Measurements from ENCODE around the gene BNIP3. TPM values are rescaled to one million over a fixed set of nuclear protein-coding genes. Genes with fewer than 3 reads are reported as not detected.
A peak's percentile ranks its signal among the peaks of the same experiment; 100 is the strongest.

BNIP3 gene
- total RNA-seq, 1 donor from 2014 or later = 112 TPM

DNA sequence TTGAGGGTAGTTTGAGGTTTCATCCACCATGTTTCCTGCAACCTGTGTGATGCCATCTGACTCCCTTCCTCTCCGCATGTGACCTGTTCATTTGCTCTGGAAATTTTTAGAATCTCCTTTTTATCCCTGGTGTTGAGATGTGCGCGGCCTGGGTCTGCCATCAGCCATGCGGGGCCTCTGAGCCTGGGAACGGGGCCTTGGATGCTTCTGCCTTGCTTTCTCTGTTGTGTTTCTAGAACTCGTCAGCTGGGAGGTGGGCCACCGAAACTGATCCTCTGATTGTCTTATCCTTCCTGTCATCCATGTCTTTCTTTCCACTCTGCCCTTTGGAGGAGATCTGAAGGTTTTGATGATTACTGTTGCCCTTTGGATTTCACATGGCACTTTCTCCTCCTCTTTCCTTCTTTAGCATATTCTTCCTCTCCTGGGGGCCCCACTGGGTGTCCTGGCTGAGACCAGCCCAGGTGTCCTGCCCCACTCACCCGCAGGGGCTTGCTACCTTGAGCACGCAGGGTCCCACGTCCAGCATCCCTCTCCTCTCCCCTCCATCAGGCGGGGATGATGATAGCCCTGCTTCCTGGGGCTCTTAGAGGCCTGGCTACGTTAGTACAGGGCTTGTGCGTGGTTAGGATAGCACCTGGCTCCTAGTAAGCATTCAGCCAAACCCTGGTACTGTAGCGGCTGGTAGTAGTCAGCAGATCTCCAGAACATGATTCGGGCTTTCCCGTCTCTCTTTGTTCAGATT, 51.0 kb downstream of the BNIP3 start:
- Histone ChIP-seq H3K4me3 (ENCODE audit: insufficient read depth, low read depth, low read length) (no peak overlapping the region), H3K36me3 (ENCODE audit: insufficient read depth, low read length) (no peaks in the 10 kb centered on the region), H3K79me2 (ENCODE audit: insufficient read depth, low read length) (peaks cover 99% of the 10 kb centered on the region), H2AFZ (ENCODE audit: low read depth, low read length) (no peak overlapping the region), H3K4me2 (ENCODE audit: low read length) (no peak overlapping the region), H4K20me1 (ENCODE audit: insufficient read depth, low read length) (peaks cover 93% of the 10 kb centered on the region), H3K4me1 (ENCODE audit: insufficient read depth, low read length) (peaks cover 18% of the 10 kb centered on the region), H3K27me3 (ENCODE audit: insufficient read depth, low read length) (no peaks in the 10 kb centered on the region), H3K27ac (ENCODE audit: low read depth, low read length) (no peak overlapping the region), H3K9ac (ENCODE audit: low read length) (no peak overlapping the region), H3K9me3 (ENCODE audit: insufficient read depth, low read depth, low read length) (no peaks in the 10 kb centered on the region)
- Mint-ChIP-seq H3K27me3 (ENCODE audit: low read depth, unreplicated experiment) (no peaks in the 10 kb centered on the region), H3K4me3 (ENCODE audit: unreplicated experiment) (no peak overlapping the region), H3K36me3 (ENCODE audit: low read depth, unreplicated experiment) (peaks cover 14% of the 10 kb centered on the region), H3K27ac (ENCODE audit: unreplicated experiment) (peak overlapping the region; percentile 7), H3K9me3 (ENCODE audit: unreplicated experiment) (peaks cover 2% of the 10 kb centered on the region), H3K4me1 (ENCODE audit: low read depth, unreplicated experiment) (peaks cover 41% of the 10 kb centered on the region)
- DNase-seq (ENCODE audit: low read depth) = no peak
- no peak for FAIRE-seq
- no peak for TF ChIP-seq EZH2 (IDR thresholded peaks at IDR 0.05; ENCODE audit: insufficient read depth, low read length)
- TF ChIP-seq, protein P1, sequence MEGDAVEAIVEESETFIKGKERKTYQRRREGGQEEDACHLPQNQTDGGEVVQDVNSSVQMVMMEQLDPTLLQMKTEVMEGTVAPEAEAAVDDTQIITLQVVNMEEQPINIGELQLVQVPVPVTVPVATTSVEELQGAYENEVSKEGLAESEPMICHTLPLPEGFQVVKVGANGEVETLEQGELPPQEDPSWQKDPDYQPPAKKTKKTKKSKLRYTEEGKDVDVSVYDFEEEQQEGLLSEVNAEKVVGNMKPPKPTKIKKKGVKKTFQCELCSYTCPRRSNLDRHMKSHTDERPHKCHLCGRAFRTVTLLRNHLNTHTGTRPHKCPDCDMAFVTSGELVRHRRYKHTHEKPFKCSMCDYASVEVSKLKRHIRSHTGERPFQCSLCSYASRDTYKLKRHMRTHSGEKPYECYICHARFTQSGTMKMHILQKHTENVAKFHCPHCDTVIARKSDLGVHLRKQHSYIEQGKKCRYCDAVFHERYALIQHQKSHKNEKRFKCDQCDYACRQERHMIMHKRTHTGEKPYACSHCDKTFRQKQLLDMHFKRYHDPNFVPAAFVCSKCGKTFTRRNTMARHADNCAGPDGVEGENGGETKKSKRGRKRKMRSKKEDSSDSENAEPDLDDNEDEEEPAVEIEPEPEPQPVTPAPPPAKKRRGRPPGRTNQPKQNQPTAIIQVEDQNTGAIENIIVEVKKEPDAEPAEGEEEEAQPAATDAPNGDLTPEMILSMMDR (IDR thresholded peaks at IDR 0.05; ENCODE audit: insufficient read depth, low read depth, low read length) = no peak

DNA sequence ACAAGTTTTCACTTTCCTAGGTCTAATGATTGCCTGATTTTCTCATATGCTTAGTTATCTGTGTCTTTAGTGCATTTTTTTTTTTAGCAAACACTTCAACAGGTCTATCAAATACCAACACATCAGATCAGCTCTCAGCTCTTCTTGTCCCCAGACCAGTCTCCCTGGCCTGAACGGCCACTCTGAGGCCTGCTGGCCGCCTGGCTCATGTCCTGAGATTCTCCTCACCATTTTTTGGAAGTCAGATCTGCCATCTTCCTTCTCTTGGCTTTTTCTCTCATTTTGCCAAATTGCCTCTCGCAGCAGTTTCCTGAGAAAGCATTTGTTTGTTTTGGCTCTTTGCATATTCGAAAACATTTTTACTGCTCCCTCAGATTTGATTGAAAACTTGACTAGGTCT, 51.6 kb downstream of the BNIP3 start:
- Histone ChIP-seq H4K20me1 (ENCODE audit: insufficient read depth, low read length) (peaks cover 96% of the 10 kb centered on the region), H3K4me1 (ENCODE audit: insufficient read depth, low read length) (peaks cover 18% of the 10 kb centered on the region), H3K9me3 (ENCODE audit: insufficient read depth, low read depth, low read length) (no peaks in the 10 kb centered on the region), H3K4me2 (ENCODE audit: low read length) (no peak overlapping the region), H3K9ac (ENCODE audit: low read length) (no peak overlapping the region), H3K4me3 (ENCODE audit: insufficient read depth, low read depth, low read length) (no peak overlapping the region), H2AFZ (ENCODE audit: low read depth, low read length) (no peak overlapping the region), H3K27ac (ENCODE audit: low read depth, low read length) (no peak overlapping the region), H3K79me2 (ENCODE audit: insufficient read depth, low read length) (peaks cover 100% of the 10 kb centered on the region), H3K27me3 (ENCODE audit: insufficient read depth, low read length) (no peaks in the 10 kb centered on the region), H3K36me3 (ENCODE audit: insufficient read depth, low read length) (no peaks in the 10 kb centered on the region)
- no peak for FAIRE-seq
- Mint-ChIP-seq H3K27ac (ENCODE audit: unreplicated experiment) (no peak overlapping the region), H3K36me3 (ENCODE audit: low read depth, unreplicated experiment) (peaks cover 18% of the 10 kb centered on the region), H3K4me1 (ENCODE audit: low read depth, unreplicated experiment) (peaks cover 41% of the 10 kb centered on the region), H3K9me3 (ENCODE audit: unreplicated experiment) (peaks cover 2% of the 10 kb centered on the region), H3K4me3 (ENCODE audit: unreplicated experiment) (peak overlapping the region; percentile 14), H3K27me3 (ENCODE audit: low read depth, unreplicated experiment) (no peaks in the 10 kb centered on the region)
- DNase-seq (ENCODE audit: low read depth) = no peak
- TF ChIP-seq, protein P1 (IDR thresholded peaks at IDR 0.05; ENCODE audit: insufficient read depth, low read depth, low read length) = no peak
- no peak for TF ChIP-seq EZH2 (IDR thresholded peaks at IDR 0.05; ENCODE audit: insufficient read depth, low read length)

Measured in astrocyte (in vitro differentiated cells and primary cell).